Activated CD8-positive, alpha-beta T cell treated with anti-CD3 and anti-CD28 coated beads, Interleukin-2, amount 10 ng/mL, durations not matched to agents 7 days and 5 days (primary cell): ENCODE results near the gene HEATR1. TPM values are rescaled to one million over a fixed set of nuclear protein-coding genes. Genes with fewer than 3 reads are reported as not detected.
"Not testable (repeated sequence)": the region's sequence is repeated elsewhere in the genome, so short reads cannot be mapped to it uniquely, and the experiment has no call there.

Experiments used
- ATAC-seq: fragments of 150-1000 bp; cut with Tn5 transposase; one replicate; pipeline ENCODE4 v1.10.0; 2021; ENCODE audit warnings: moderate library complexity
- CTCF ChIA-PET: fragments of 350-600 bp; sonication (Branson Sonifier 250); formaldehyde crosslinking; loops from one replicate; lab custom pipeline; 2021; ENCODE audit warnings: antibody characterized with exemption; lab: Charles Lee
- POLR2A ChIA-PET: fragments of 350-600 bp; sonication (Branson Sonifier 250); formaldehyde crosslinking; loops from one replicate; lab custom pipeline; 2021; ENCODE audit warnings: antibody characterized with exemption; lab: Charles Lee
- DNase-seq: peaks from one replicate; pipeline ENCODE4 v3.0.0-alpha.2; 2020
- H3K27ac Mint-ChIP-seq: one replicate; pipeline ENCODE4 v1.8.0; 2021; ENCODE audit warnings: mild to moderate bottlenecking, mixed read lengths
- H3K27me3 Mint-ChIP-seq: one replicate; pipeline ENCODE4 v1.8.0; 2021; ENCODE audit warnings: low read depth, mixed read lengths
- H3K36me3 Mint-ChIP-seq: one replicate; pipeline ENCODE4 v1.8.0; 2021; ENCODE audit warnings: low read depth, mixed read lengths
- H3K4me1 Mint-ChIP-seq: one replicate; pipeline ENCODE4 v1.8.0; 2021; ENCODE audit warnings: low read depth, mixed read lengths
- H3K4me3 Mint-ChIP-seq: one replicate; pipeline ENCODE4 v1.8.0; 2021; ENCODE audit warnings: mild to moderate bottlenecking, mixed read lengths
- H3K9me3 Mint-ChIP-seq: one replicate; pipeline ENCODE4 v1.8.0; 2022; ENCODE audit warnings: mixed read lengths; ENCODE audit not compliant: insufficient read depth
- total RNA-seq, 2 experiments: library from RNA; stranded (reverse); gene quantifications; one replicate each; pipeline ENCODE4 v1.2.3, GENCODE V29; 2021

Gene HEATR1
- total RNA-seq, 2 experiments from 2014 or later = 41.1 to 45.9 TPM

- Mint-ChIP-seq H3K27me3 (peaks cover 24% of the 10 kb centered on the region), H3K9me3 (no peaks in the 10 kb centered on the region), H3K36me3 (no peaks in the 10 kb centered on the region), H3K27ac (peak overlapping the region; percentile 7), H3K4me1 (peaks cover 18% of the 10 kb centered on the region), H3K4me3 (peak overlapping the region; percentile 26)
- POLR2A ChIA-PET = interaction anchor here (0.6 kb wide), 1 partner anchor 1320 kb away, joined by 5 read pairs; no protein-coding TSS in a partner anchor
- CTCF ChIA-PET = interaction anchor here (0.8 to 1.0 kb wide), 2 partner anchors 10 to 408 kb away, joined by 3 to 4 read pairs; no protein-coding TSS in a partner anchor
- peak; percentile 79 for ATAC-seq
- DNase-seq = peak; percentile 54
Observed at GRCh38 chr1:236516929-236517704, 87.2 kb downstream of the HEATR1 start.

GRCh38 chr1:236515443-236515958 is 88.8 kb downstream of the HEATR1 start:
- POLR2A ChIA-PET = no interaction called here
- Mint-ChIP-seq H3K27me3 (peaks cover 19% of the 10 kb centered on the region), H3K27ac (no peak overlapping the region), H3K9me3 (no peaks in the 10 kb centered on the region), H3K4me1 (peaks cover 18% of the 10 kb centered on the region), H3K4me3 (no peak overlapping the region), H3K36me3 (no peaks in the 10 kb centered on the region)
- CTCF ChIA-PET = no interaction called here
- ATAC-seq = no peak
- no peak for DNase-seq

GRCh38 chr1:236514703-236515442 is 89.4 kb downstream of the HEATR1 start:
- H3K9me3 Mint-ChIP-seq = no peaks in the 10 kb centered on the region

GRCh38 chr1:236511735-236512418 is 92.4 kb downstream of the HEATR1 start:
- H3K9me3 Mint-ChIP-seq = no peaks in the 10 kb centered on the region
- ATAC-seq (no peak), DNase-seq (no peak)
- CTCF ChIA-PET = no interaction called here
- H3K27me3 Mint-ChIP-seq = peaks cover 10% of the 10 kb centered on the region
- no peaks in the 10 kb centered on the region for H3K36me3 Mint-ChIP-seq
- H3K4me3 Mint-ChIP-seq = no peak overlapping the region
- no peak overlapping the region for H3K27ac Mint-ChIP-seq
- peaks cover 21% of the 10 kb centered on the region for H3K4me1 Mint-ChIP-seq
- POLR2A ChIA-PET = interaction anchor here (1.6 kb wide), 1 partner anchor 13 kb away, joined by 4 read pairs; no protein-coding TSS in a partner anchor

More at GRCh38 chr1:236514703-236515442, 89.4 kb downstream of the HEATR1 start:
- Mint-ChIP-seq H3K4me1 (peaks cover 18% of the 10 kb centered on the region), H3K27ac (no peak overlapping the region), H3K36me3 (no peaks in the 10 kb centered on the region), H3K4me3 (no peak overlapping the region), H3K27me3 (peaks cover 20% of the 10 kb centered on the region)
- no peak for ATAC-seq
- DNase-seq = no peak
- POLR2A ChIA-PET = no interaction called here
- CTCF ChIA-PET = no interaction called here

- ATAC-seq (no peak), DNase-seq (no peak)
- ChIA-PET POLR2A (no interaction called here), CTCF (interaction anchor here (1.1 kb wide), 1 partner anchor 406 kb away, joined by 3 read pairs; no protein-coding TSS in a partner anchor)
- Mint-ChIP-seq H3K4me1 (peaks cover 9% of the 10 kb centered on the region), H3K36me3 (no peaks in the 10 kb centered on the region), H3K4me3 (no peak overlapping the region), H3K27ac (no peak overlapping the region), H3K27me3 (peaks cover 9% of the 10 kb centered on the region), H3K9me3 (no peaks in the 10 kb centered on the region)
Observed at GRCh38 chr1:236509647-236510401, 94.5 kb downstream of the HEATR1 start.

- no peak for DNase-seq
- Mint-ChIP-seq H3K27me3 (peaks cover 12% of the 10 kb centered on the region), H3K4me3 (no peak overlapping the region), H3K4me1 (peaks cover 9% of the 10 kb centered on the region), H3K27ac (no peak overlapping the region), H3K36me3 (no peaks in the 10 kb centered on the region), H3K9me3 (no peaks in the 10 kb centered on the region)
- CTCF ChIA-PET = interaction anchor here (1.1 kb wide), 1 partner anchor 405 kb away, joined by 3 read pairs; no protein-coding TSS in a partner anchor
- POLR2A ChIA-PET = no interaction called here
- no peak for ATAC-seq
Observed at GRCh38 chr1:236509203-236509602, 95.1 kb downstream of the HEATR1 start.

GRCh38 chr1:236508593-236509027 is 95.7 kb downstream of the HEATR1 start:
- no peaks in the 10 kb centered on the region for H3K36me3 Mint-ChIP-seq
- no peak overlapping the region for H3K4me3 Mint-ChIP-seq
- H3K27me3 Mint-ChIP-seq = peaks cover 12% of the 10 kb centered on the region
- no peak for ATAC-seq
- H3K9me3 Mint-ChIP-seq = no peaks in the 10 kb centered on the region
- POLR2A ChIA-PET = no interaction called here
- peaks cover 9% of the 10 kb centered on the region for H3K4me1 Mint-ChIP-seq
- H3K27ac Mint-ChIP-seq = no peak overlapping the region
- CTCF ChIA-PET = no interaction called here
- no peak for DNase-seq

- ChIA-PET CTCF (interaction anchor here (1.0 kb wide), 1 partner anchor 10 kb away, joined by 4 read pairs; no protein-coding TSS in a partner anchor), POLR2A (no interaction called here)
- H3K36me3 Mint-ChIP-seq = no peaks in the 10 kb centered on the region
- ATAC-seq (no peak), DNase-seq (no peak)
- H3K9me3 Mint-ChIP-seq = no peaks in the 10 kb centered on the region
- no peak overlapping the region for H3K27ac Mint-ChIP-seq
- H3K4me1 Mint-ChIP-seq = peaks cover 20% of the 10 kb centered on the region
- H3K4me3 Mint-ChIP-seq = no peak overlapping the region
- H3K27me3 Mint-ChIP-seq = peaks cover 12% of the 10 kb centered on the region
Observed at GRCh38 chr1:236507022-236507700, 97.2 kb downstream of the HEATR1 start.

- H3K36me3 Mint-ChIP-seq, POLR2A ChIA-PET, H3K27ac Mint-ChIP-seq, CTCF ChIA-PET, ATAC-seq, DNase-seq, H3K27me3 Mint-ChIP-seq, H3K4me3 Mint-ChIP-seq, H3K9me3 Mint-ChIP-seq: not testable (repeated sequence)
- H3K4me1 Mint-ChIP-seq = peaks cover 20% of the 10 kb centered on the region
Observed at GRCh38 chr1:236504338-236504737, 100.0 kb downstream of the HEATR1 start.

- ATAC-seq (no peak), DNase-seq (no peak)
- Mint-ChIP-seq H3K9me3 (no peaks in the 10 kb centered on the region), H3K27ac (peak overlapping the region; percentile 68), H3K27me3 (peaks cover 5% of the 10 kb centered on the region), H3K4me3 (peak overlapping the region; percentile 22), H3K36me3 (no peaks in the 10 kb centered on the region), H3K4me1 (peaks cover 12% of the 10 kb centered on the region)
- ChIA-PET CTCF (interaction anchor here (1.1 kb wide), 2 partner anchors 13 to 52 kb away, joined by 3 read pairs; no protein-coding TSS in a partner anchor), POLR2A (no interaction called here)
Observed at GRCh38 chr1:236502972-236503639, 101.2 kb downstream of the HEATR1 start.
